H1 (cell line): ENCODE data around the gene SLC2A8.

Experiments
- CBX8 ChIP-seq: fragments of 300-800, 300-1000 bp; sonication (generic); IDR thresholded peaks from 2 replicates; pipeline ENCODE4 v1.7.1; 2016; ENCODE audit warnings: low read depth, low read length, borderline replicate concordance
- CTCF ChIP-seq, 3 experiments: IDR thresholded peaks; 1 replicate in 2 of 3; 2 replicates in 1 of 3; pipeline versions ENCODE4 v1.5.1 to v1.6.1; 2011; ENCODE audit warnings: low read length in 3 of 3, mild to moderate bottlenecking in 3 of 3, inconsistent platforms in 2 of 3, low read depth in 1 of 3, moderate library complexity in 1 of 3; ENCODE audit not compliant: insufficient read depth in 1 of 3; ENCODE audit errors: control extremely low read depth in 1 of 3
- EGR1 ChIP-seq: IDR thresholded peaks from 2 replicates; pipeline ENCODE4 v1.6.1; 2011; ENCODE audit warnings: low read depth, low read length, borderline replicate concordance
- MAX ChIP-seq: IDR thresholded peaks from 2 replicates; pipeline ENCODE4 v1.6.1; 2012; ENCODE audit warnings: inconsistent platforms

GRCh38 chr9:127386249-127386648 lies 10.7 kb upstream of the SLC2A8 start:
- no peak for TF ChIP-seq MAX
- TF ChIP-seq CBX8, result no peak
- TF ChIP-seq CTCF (IDR thresholded peaks at IDR 0.05; ENCODE audit: control extremely low read depth in 1 of 3, insufficient read depth in 1 of 3, low read depth in 1 of 3, low read length in 3 of 3), result no peak
- TF ChIP-seq EGR1, result no peak
